RWPE1 (cell line): ENCODE measurements around the gene CBFA2T2.
"Not testable (repeated sequence)": the region's sequence is repeated elsewhere in the genome, so short reads cannot be mapped to it uniquely, and the experiment has no call there.

Source experiments
- CTCF ChIA-PET: fragments of 350-600 bp; sonication (Branson Sonifier 250); formaldehyde crosslinking; extraction: SDS; loops from one replicate; lab custom pipeline; 2021; lab: Yijun Ruan, JAX
- POLR2A ChIA-PET: fragments of 400-600 bp; formaldehyde crosslinking; extraction: SDS; loops from one replicate; lab custom pipeline; 2020; ENCODE audit warnings: antibody characterized with exemption; ENCODE audit not compliant: low non-redundant PET; lab: Yijun Ruan, JAX
- DNase-seq: peaks from one replicate; pipeline ENCODE4 v3.0.0; 2012; ENCODE audit warnings: low spot score
- H3K27ac ChIP-seq: fragments of 450-650 bp; 2 replicates; pipeline ENCODE4 v1.5.1; 2017
- TF ChIP-seq, protein P1 (sequence below): fragments of 450-650 bp; conservative IDR thresholded peaks from 2 replicates; pipeline ENCODE4 v1.5.1; 2017; ENCODE audit warnings: low read depth, mild to moderate bottlenecking

CBFA2T2 gene

DNA sequence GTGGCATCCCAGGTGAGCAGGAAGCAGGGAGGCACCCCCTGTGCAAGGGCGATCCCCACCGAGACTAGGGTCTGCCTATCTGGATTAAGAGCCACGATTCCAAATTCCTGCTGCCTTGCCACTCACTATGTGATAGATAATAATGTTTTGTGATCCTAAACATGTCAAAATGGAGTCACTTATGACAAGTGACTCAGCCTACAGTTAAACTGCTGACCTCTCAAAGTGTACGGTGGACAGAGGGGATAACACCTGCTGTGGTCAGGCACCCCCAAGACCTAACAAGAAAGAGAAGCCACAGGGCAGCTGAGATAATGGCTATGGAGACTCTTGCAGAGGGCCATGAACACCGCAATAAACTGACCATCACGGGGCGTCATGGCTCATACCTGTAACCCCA, 30.3 kb upstream of the CBFA2T2 start:
- DNase-seq = no peak
- ChIA-PET CTCF (no interaction called here), POLR2A (interaction anchor here (1.1 kb wide), 1 partner anchor 30 kb away, joined by 4 read pairs; the partner anchor contains the start of gene CBFA2T2)
- no peak overlapping the region for H3K27ac ChIP-seq
- TF ChIP-seq, protein P1, sequence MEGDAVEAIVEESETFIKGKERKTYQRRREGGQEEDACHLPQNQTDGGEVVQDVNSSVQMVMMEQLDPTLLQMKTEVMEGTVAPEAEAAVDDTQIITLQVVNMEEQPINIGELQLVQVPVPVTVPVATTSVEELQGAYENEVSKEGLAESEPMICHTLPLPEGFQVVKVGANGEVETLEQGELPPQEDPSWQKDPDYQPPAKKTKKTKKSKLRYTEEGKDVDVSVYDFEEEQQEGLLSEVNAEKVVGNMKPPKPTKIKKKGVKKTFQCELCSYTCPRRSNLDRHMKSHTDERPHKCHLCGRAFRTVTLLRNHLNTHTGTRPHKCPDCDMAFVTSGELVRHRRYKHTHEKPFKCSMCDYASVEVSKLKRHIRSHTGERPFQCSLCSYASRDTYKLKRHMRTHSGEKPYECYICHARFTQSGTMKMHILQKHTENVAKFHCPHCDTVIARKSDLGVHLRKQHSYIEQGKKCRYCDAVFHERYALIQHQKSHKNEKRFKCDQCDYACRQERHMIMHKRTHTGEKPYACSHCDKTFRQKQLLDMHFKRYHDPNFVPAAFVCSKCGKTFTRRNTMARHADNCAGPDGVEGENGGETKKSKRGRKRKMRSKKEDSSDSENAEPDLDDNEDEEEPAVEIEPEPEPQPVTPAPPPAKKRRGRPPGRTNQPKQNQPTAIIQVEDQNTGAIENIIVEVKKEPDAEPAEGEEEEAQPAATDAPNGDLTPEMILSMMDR = no peak

DNA sequence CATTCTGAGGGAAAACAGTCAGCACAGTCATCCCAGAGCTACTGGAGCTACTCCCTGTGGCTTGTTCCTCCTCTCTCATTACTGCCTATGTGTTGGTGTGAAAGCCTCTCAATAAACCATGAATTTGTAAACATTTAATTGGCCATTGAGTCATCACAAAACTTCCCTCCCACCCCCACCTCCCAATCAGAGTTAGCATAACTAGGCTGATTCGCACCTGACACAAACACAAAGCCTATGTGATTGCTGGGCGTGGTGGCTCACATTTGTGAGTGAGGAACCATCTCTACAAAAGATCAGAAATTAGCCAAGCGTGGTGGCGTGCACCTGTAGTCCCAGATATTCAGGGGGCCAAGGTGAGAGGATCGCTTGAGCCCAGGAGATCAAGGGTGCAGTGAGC, 29.2 kb upstream of the CBFA2T2 start:
- CTCF ChIA-PET = interaction anchor here (0.6 to 1.0 kb wide), 2 partner anchors 165 to 208 kb away, joined by 3 to 5 read pairs; no protein-coding TSS in a partner anchor
- no peak overlapping the region for H3K27ac ChIP-seq

DNA sequence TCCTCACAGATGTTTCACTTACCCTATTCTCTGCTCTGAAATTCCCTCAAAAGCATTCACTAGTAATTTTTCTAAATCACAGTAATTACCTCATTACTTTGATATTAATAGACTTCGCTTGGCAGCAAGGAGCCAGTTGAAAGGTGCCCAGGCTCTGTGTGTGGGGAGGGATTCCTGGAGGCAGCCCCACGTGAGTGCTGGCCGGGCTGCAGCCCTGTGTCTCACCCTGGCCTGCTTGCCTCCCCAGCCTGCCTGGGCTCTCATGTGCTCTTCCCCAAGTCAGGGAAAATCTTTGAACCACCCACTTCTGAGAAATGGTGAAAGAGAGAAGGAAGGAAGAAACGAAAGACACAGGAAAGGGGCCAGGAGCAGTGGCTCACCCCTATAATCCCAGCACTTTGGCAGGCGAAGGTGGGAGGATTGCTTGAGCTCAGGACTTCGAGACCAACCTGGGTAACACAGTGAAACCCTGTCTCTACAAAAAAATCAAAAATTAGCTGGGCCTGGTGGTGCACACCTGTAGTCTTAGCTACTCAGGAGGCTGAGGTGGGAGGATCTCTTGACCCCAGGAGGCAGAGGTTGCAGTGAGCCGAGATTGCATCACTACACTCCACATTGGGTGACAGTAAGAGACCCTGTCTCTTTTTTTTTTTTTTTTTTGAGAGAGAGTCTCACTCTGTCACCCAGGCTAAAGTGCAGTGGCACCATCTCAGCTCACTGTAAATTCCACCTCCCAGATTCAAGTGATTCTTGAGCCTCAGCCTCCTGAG, 26.4 kb upstream of the CBFA2T2 start:
- ChIA-PET CTCF (interaction anchor here (1.0 kb wide), 1 partner anchor 81 kb away, joined by 3 read pairs; no protein-coding TSS in a partner anchor), POLR2A (interaction anchor here (0.6 kb wide), 1 partner anchor 10 kb away, joined by 4 read pairs; no protein-coding TSS in a partner anchor)
- DNase-seq = no peak
- H3K27ac ChIP-seq = no peak overlapping the region
- TF ChIP-seq, protein P1 = no peak

More for the DNA sequence above, 29.2 kb upstream of the CBFA2T2 start:
- TF ChIP-seq, protein P1 = no peak
- POLR2A ChIA-PET = interaction anchor here (0.7 to 1.1 kb wide), 2 partner anchors 29 to 203 kb away, joined by 4 to 5 read pairs; partner anchors contain the start of gene CBFA2T2
- no peak for DNase-seq

DNA sequence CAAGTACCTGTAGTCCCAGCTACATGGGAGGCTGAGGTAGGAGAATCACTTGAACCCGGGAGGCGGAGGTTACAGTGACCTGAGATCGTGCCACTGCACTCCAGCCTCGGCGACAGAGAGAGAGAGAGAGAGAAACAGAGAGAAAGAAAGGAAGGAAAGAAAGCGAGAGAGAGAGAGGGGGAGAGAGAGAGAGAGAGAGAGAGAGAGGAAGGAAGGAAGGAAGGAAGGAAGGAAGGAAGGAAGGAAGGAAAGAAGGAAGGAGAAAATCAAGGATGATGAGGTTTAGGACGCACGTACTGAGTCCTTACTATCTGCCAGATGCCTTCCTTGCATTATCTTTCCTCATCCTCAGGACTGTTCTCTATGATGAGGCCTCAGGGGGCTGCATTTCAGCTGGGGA, 25.1 kb upstream of the CBFA2T2 start:
- not testable (repeated sequence) for H3K27ac ChIP-seq, DNase-seq
- ChIA-PET CTCF (interaction anchor here (0.6 kb wide), 1 partner anchor 189 kb away, joined by 3 read pairs; no protein-coding TSS in a partner anchor), POLR2A (interaction anchor here (0.6 kb wide), 1 partner anchor 46 kb away, joined by 6 read pairs; no protein-coding TSS in a partner anchor)

DNA sequence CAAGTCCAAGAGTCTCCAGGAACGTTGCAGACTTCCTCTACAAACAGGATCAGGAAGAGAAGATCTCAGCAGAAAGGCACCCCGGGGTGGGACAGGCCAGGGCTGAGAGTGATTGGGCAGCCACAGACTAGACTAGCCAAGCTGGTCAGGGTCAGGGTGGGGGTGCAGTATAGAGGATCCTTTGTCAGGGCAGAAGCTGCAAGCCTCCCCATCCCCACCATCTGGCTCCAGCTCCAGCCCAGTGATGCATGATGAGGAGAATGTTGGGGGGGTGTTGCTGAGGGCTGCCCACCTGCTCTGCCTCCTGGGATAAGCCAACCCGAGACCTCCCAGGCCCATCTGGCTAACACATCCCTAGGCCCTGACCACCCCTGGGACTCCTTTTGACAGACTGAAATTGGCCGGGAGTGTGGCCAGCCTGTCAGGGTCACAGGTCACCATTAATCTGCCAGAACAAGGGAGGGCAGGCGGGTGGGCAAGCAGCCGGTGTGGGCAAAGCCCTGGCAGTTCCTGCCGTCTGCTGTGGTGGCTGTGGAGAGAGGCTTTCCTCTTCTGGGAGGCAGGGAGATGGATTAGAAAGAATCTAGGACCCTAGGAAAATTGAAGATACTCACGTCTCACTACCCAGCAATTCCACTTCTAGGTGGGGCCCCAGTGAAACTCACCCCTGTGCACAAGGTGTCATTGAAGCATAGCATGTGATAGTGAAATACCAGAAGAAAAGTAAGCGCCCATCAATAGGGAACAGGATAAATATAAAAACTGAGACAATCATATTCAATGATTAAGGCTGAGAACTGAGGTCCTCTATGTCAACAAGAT, 24.2 kb upstream of the CBFA2T2 start:
- CTCF ChIA-PET = interaction anchor here (0.6 to 0.7 kb wide), 2 partner anchors 9 to 128 kb away, joined by 4 to 5 read pairs; no protein-coding TSS in a partner anchor
- DNase-seq = no peak
- TF ChIP-seq, protein P1 = no peak
- H3K27ac ChIP-seq = no peak overlapping the region
- POLR2A ChIA-PET = no interaction called here

DNA sequence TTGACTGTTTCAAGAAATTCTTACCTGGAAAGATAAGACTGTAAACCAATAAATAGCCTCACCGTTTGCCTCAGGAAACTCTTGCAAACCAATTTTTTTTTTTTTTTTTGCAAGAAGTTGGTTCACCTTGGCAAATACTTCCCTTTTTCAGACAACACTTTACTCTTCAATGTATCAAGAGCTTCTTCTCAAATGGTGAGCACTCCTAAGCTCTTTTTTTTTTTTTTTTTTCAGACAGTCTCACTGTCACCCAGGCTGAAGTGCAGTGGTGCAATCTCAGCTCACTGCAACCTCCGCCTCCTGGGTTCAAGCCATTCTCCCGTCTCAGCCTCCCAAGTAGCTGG, 23.6 kb upstream of the CBFA2T2 start:
- TF ChIP-seq, protein P1 = no peak
- no peak overlapping the region for H3K27ac ChIP-seq
- DNase-seq = no peak
- CTCF ChIA-PET = interaction anchor here (0.7 kb wide), 1 partner anchor 127 kb away, joined by 4 read pairs; no protein-coding TSS in a partner anchor
- POLR2A ChIA-PET = no interaction called here
